ENCODE results near the gene PLD3.

The PLD3 gene, protein sequence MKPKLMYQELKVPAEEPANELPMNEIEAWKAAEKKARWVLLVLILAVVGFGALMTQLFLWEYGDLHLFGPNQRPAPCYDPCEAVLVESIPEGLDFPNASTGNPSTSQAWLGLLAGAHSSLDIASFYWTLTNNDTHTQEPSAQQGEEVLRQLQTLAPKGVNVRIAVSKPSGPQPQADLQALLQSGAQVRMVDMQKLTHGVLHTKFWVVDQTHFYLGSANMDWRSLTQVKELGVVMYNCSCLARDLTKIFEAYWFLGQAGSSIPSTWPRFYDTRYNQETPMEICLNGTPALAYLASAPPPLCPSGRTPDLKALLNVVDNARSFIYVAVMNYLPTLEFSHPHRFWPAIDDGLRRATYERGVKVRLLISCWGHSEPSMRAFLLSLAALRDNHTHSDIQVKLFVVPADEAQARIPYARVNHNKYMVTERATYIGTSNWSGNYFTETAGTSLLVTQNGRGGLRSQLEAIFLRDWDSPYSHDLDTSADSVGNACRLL
- total RNA-seq, result 34.8 to 50.9 (median 46.0) reads per million in 3 donors

DNA sequence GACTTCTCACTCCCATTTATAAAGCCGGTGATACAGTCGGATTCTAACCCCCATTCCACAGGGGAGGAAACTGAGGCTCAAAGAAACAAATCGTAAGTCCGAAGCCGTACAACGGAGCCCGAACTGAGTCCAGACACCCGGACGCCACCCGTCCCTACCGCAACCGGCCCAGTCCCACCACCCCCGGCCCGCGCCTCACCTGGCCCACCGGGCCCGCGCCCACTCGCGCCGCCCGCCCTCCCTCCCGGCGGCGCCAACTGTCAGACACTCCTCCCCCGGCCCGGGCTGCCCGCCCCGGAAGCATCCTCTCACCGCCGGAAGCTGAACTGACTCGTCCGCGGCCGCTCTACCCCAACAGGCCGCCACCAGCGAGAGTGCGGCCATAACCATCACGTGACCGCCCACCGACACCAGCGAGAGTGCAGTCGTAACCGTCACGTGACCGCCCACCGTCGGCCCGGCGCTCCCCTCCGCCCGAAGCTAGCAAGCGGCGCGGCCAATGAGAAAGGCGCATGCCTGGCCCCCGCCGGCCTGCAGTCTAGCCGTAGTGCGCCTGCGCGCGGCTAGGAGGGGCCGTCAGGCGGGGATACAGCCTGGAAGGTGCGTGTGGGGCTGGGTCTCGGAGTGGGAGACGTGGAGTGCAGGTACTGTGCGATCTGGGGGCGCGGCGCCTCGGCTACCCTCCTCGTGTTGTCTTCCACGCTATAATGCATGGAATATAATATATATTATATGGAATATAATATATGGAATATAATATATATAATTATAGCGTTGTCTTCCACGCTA is at the start of gene PLD3, which contains the start of gene C19orf47:
TSS of gene PLD3 (plus strand) at position 571 of the 789 bp plus-strand sequence. CDS start 17,789 bp downstream, outside the sequence.
TSS of gene C19orf47 (minus strand) at position 273 of the 789 bp plus-strand sequence. CDS start 6,540 bp downstream, outside the sequence.
- Histone ChIP-seq H3K27ac (ENCODE audit: insufficient read depth, low read length, poor library complexity, severe bottlenecking) (peak within 1 kb of the TSS; percentile 79), H3K9me3 (ENCODE audit: control insufficient read depth, low read length) (no peaks in the 10 kb centered on the region), H3K4me3 (ENCODE audit: insufficient read depth, low read depth, low read length, poor library complexity, severe bottlenecking) (peak within 1 kb of the TSS; percentile 69), H3K36me3 (ENCODE audit: control insufficient read depth, insufficient read depth, low read length) (no peaks in the 10 kb centered on the region), H3K27me3 (replicated peaks; ENCODE audit: control insufficient read depth, insufficient read depth, low read length, poor library complexity, severe bottlenecking) (no peaks in the 10 kb centered on the region), H3K4me1 (ENCODE audit: control insufficient read depth, insufficient read depth, low read length, poor library complexity, severe bottlenecking) (peaks cover 15% of the 10 kb centered on the region)
- peak; percentile 97 to 99 (median 98) for DNase-seq

DNA sequence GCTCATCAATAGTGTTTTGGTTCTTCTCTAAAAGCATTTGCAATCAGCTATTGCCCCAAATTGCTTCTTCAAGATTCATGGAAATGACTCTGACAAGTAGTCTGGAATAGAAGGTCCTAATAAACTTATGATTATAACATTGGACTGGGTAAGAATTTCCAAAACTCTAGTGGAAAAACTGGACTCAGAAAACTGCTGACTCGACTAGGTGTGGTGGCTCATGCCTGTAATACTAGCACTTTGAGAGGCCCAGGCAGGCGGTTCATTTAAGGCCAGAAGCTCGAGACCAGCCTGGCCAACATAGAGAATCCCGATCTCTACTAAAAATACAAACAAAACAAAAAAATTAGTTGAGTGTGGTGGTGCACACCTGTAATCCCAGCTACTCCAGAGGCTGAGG is 47.8 kb upstream of the PLD3 start:
- H3K4me3 ChIP-seq (ENCODE audit: insufficient read depth, low read depth, low read length, poor library complexity, severe bottlenecking), result no peak overlapping the region
- H3K9me3 ChIP-seq (ENCODE audit: control insufficient read depth, low read length), result no peaks in the 10 kb centered on the region
- no peaks in the 10 kb centered on the region for H3K4me1 ChIP-seq (ENCODE audit: control insufficient read depth, insufficient read depth, low read length, poor library complexity, severe bottlenecking)
- DNase-seq, result no peak
- no peak overlapping the region for H3K27ac ChIP-seq (ENCODE audit: insufficient read depth, low read length, poor library complexity, severe bottlenecking)
- no peaks in the 10 kb centered on the region for H3K36me3 ChIP-seq (ENCODE audit: control insufficient read depth, insufficient read depth, low read length)
- no peaks in the 10 kb centered on the region for H3K27me3 ChIP-seq (replicated peaks; ENCODE audit: control insufficient read depth, insufficient read depth, low read length, poor library complexity, severe bottlenecking)

DNA sequence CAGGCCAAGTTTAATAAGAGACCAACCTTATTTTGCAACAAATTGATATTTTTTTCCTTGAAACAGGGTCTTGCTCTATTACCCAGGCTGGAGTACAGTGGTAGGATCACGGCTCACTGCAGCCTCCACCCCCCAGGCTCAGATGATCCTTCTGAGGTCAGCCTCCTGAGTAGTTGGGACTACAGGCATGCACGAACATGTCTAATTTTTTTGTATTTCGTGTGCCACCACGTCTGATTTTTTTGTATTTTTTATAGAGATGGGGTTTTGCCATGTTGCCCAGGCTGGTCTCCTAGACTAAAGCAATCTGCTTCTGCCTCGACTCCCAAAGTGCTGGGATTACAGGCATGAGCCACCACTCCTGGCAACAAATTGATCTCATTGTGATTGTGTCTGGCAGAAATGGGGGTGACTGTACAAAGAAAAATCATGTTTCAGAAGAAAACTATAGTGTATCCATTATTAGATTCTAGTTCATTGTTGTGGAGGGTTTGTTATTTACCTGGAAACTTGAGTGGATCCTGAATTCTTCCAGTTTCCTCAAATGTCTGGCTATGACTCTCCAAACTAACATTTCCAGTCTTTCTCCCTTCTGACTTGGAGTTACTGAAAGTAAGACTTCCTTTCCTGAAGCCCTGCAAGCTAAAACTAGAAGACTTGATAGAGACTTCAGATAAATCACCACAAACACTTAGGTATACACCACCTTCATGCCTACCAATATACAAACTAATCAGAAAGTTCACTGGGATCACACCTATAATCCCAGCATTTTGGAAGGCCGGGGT is 46.1 kb upstream of the PLD3 start:
- DNase-seq, result no peak
- Histone ChIP-seq H3K4me1 (ENCODE audit: control insufficient read depth, insufficient read depth, low read length, poor library complexity, severe bottlenecking) (no peaks in the 10 kb centered on the region), H3K27me3 (replicated peaks; ENCODE audit: control insufficient read depth, insufficient read depth, low read length, poor library complexity, severe bottlenecking) (no peaks in the 10 kb centered on the region), H3K9me3 (ENCODE audit: control insufficient read depth, low read length) (no peaks in the 10 kb centered on the region), H3K27ac (ENCODE audit: insufficient read depth, low read length, poor library complexity, severe bottlenecking) (no peak overlapping the region), H3K4me3 (ENCODE audit: insufficient read depth, low read depth, low read length, poor library complexity, severe bottlenecking) (no peak overlapping the region), H3K36me3 (ENCODE audit: control insufficient read depth, insufficient read depth, low read length) (no peaks in the 10 kb centered on the region)

DNA sequence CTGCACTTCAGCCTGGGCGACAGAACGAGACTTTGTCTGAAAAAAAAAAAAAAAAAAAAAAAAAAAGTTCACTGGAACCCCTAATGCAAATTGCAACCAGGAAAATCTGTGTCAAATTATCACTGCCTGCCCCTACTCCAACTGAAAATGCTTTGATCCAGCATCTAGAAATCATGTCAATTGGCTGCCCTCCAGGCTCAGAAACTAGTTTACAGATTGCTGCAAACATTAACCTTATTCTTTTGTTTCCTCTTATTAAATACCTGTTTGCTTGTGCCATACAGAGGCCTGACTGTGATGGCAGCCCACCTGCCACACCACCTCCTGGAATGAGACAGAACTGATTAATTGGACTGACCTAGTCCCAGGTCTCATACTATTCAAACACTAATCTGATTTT is 44.7 kb upstream of the PLD3 start:
- no peak overlapping the region for H3K4me3 ChIP-seq (ENCODE audit: insufficient read depth, low read depth, low read length, poor library complexity, severe bottlenecking)
- H3K27ac ChIP-seq (ENCODE audit: insufficient read depth, low read length, poor library complexity, severe bottlenecking), result no peak overlapping the region
- no peaks in the 10 kb centered on the region for H3K27me3 ChIP-seq (replicated peaks; ENCODE audit: control insufficient read depth, insufficient read depth, low read length, poor library complexity, severe bottlenecking)
- H3K4me1 ChIP-seq (ENCODE audit: control insufficient read depth, insufficient read depth, low read length, poor library complexity, severe bottlenecking), result no peaks in the 10 kb centered on the region
- no peak for DNase-seq
- H3K36me3 ChIP-seq (ENCODE audit: control insufficient read depth, insufficient read depth, low read length), result no peaks in the 10 kb centered on the region
- no peaks in the 10 kb centered on the region for H3K9me3 ChIP-seq (ENCODE audit: control insufficient read depth, low read length)

DNA sequence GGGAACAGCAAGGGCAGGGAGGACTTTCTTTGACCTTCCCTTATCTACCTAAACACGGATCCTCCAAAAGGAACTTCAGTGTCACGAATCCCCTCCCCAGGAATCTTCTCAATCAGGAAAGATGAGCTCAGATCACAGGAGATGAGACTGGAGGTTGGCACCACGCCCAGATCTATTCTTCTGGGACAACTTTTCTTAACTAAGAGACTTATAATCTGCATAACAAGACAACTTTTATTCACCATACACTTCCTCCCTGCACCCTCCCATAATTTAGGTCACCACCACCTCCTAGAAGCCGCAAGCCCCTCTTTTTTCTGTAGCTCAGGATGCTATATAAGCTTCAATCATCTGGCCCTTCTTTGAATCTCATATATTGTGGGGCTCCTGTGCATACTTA is 44.2 kb upstream of the PLD3 start:
- Histone ChIP-seq H3K4me1 (ENCODE audit: control insufficient read depth, insufficient read depth, low read length, poor library complexity, severe bottlenecking) (no peaks in the 10 kb centered on the region), H3K27me3 (replicated peaks; ENCODE audit: control insufficient read depth, insufficient read depth, low read length, poor library complexity, severe bottlenecking) (no peaks in the 10 kb centered on the region), H3K4me3 (ENCODE audit: insufficient read depth, low read depth, low read length, poor library complexity, severe bottlenecking) (no peak overlapping the region), H3K27ac (ENCODE audit: insufficient read depth, low read length, poor library complexity, severe bottlenecking) (no peak overlapping the region), H3K36me3 (ENCODE audit: control insufficient read depth, insufficient read depth, low read length) (no peaks in the 10 kb centered on the region), H3K9me3 (ENCODE audit: control insufficient read depth, low read length) (no peaks in the 10 kb centered on the region)
- DNase-seq, result no peak

DNA sequence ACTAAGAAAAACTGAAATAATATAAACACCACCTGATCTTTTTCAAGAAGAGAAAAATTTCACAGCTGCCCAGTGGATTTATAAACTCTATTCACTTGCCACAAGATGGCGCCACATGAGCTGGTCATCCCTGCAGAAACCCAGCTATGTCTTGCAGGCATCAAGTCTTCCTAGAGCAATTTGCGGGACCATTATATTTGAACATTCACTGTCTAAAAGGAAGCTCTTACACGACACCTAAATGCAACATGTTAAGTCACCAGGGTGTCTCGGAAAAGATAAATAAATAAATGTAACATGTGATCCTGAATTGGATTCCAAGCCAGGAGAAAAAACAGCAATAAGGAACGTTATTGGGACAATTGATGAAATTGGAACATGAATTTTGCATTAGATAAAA is 43.1 kb upstream of the PLD3 start:
- Histone ChIP-seq H3K27me3 (replicated peaks; ENCODE audit: control insufficient read depth, insufficient read depth, low read length, poor library complexity, severe bottlenecking) (no peaks in the 10 kb centered on the region), H3K4me1 (ENCODE audit: control insufficient read depth, insufficient read depth, low read length, poor library complexity, severe bottlenecking) (no peaks in the 10 kb centered on the region), H3K27ac (ENCODE audit: insufficient read depth, low read length, poor library complexity, severe bottlenecking) (no peak overlapping the region), H3K9me3 (ENCODE audit: control insufficient read depth, low read length) (no peaks in the 10 kb centered on the region), H3K36me3 (ENCODE audit: control insufficient read depth, insufficient read depth, low read length) (no peaks in the 10 kb centered on the region), H3K4me3 (ENCODE audit: insufficient read depth, low read depth, low read length, poor library complexity, severe bottlenecking) (no peak overlapping the region)
- peak; percentile 18 to 54 (median 45) for DNase-seq

DNA sequence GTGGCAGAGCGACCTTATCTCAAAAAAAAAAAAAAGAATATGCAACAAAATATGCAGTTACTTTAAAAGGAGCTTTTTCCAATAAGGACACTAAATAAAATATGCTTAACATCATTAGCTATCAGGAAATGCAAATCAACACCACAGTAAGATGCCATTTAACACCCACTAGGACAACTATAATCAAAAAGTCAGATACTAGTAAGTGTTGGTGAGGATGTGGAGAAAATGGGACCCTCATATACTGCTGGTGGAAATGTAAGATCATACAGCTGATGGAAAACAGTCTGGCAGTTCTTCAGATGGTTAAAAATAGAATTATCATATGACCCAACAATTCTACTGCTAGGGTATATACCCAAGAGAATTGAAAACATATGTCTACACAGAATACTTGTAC is 38.8 kb upstream of the PLD3 start:
- no peak for DNase-seq
- H3K27ac ChIP-seq (ENCODE audit: insufficient read depth, low read length, poor library complexity, severe bottlenecking), result no peak overlapping the region
- no peaks in the 10 kb centered on the region for H3K36me3 ChIP-seq (ENCODE audit: control insufficient read depth, insufficient read depth, low read length)
- no peaks in the 10 kb centered on the region for H3K27me3 ChIP-seq (replicated peaks; ENCODE audit: control insufficient read depth, insufficient read depth, low read length, poor library complexity, severe bottlenecking)
- no peaks in the 10 kb centered on the region for H3K9me3 ChIP-seq (ENCODE audit: control insufficient read depth, low read length)
- no peak overlapping the region for H3K4me3 ChIP-seq (ENCODE audit: insufficient read depth, low read depth, low read length, poor library complexity, severe bottlenecking)
- no peaks in the 10 kb centered on the region for H3K4me1 ChIP-seq (ENCODE audit: control insufficient read depth, insufficient read depth, low read length, poor library complexity, severe bottlenecking)

DNA sequence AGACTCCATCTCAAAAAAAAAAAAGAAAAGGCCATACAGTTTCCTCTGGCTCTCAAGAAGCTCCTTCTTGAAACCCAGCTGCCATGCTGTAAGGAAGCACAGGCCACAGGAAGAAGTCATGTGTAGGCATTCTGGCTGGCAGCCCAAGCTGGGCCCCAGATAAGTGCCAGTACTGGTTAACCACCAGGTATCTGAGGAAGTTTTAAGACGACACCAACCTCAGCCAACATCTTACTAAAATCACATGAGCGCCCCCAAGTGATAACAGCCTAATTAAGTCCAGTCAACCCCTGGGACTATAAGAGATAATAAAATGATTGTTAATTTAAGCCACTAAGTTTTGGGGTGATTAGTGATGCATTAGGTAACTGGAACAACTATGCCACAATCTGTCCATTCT is 36.0 kb upstream of the PLD3 start:
- Histone ChIP-seq H3K4me3 (ENCODE audit: insufficient read depth, low read depth, low read length, poor library complexity, severe bottlenecking) (no peak overlapping the region), H3K27ac (ENCODE audit: insufficient read depth, low read length, poor library complexity, severe bottlenecking) (no peak overlapping the region), H3K4me1 (ENCODE audit: control insufficient read depth, insufficient read depth, low read length, poor library complexity, severe bottlenecking) (no peaks in the 10 kb centered on the region), H3K9me3 (ENCODE audit: control insufficient read depth, low read length) (no peaks in the 10 kb centered on the region), H3K36me3 (ENCODE audit: control insufficient read depth, insufficient read depth, low read length) (no peaks in the 10 kb centered on the region), H3K27me3 (replicated peaks; ENCODE audit: control insufficient read depth, insufficient read depth, low read length, poor library complexity, severe bottlenecking) (no peaks in the 10 kb centered on the region)
- no peak for DNase-seq

DNA sequence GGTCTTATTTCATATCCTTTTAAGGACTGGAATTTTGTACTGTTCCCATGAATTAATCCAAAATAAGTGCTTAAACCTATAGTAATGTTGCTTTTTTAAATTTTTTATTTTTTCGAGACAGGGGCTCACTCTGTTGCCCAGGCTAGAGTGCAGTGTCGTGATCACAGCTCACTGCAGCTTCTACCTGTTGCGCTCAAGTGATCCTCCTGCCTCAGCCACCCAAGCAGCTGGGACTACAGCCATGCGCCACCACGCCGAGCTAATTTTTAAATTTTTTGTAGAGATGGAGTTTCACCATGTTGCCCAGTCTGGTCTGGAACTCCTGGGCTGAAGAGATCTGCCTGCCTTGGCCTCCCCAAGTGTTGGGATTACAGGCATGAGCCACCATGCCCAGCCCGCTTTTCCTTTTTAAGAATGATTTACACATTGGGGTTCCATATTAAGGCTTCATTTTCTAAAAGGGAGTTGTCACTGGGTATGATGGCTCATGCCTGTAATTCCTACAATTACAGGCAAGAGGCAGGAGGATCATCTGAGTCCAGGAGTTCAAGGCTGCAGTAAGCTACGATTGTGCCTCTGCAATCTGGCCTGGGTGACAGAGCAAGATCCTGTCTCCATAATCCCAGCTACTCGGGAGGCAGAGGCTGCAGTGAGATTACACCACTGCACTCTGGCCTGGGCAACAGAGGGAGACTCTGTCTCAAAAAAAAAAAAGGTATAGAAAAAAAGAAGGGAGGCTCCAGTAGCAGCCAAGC is 35.1 kb upstream of the PLD3 start:
- peaks cover 2% of the 10 kb centered on the region for H3K36me3 ChIP-seq (ENCODE audit: control insufficient read depth, insufficient read depth, low read length)
- no peak overlapping the region for H3K4me3 ChIP-seq (ENCODE audit: insufficient read depth, low read depth, low read length, poor library complexity, severe bottlenecking)
- H3K9me3 ChIP-seq (ENCODE audit: control insufficient read depth, low read length), result no peaks in the 10 kb centered on the region
- H3K4me1 ChIP-seq (ENCODE audit: control insufficient read depth, insufficient read depth, low read length, poor library complexity, severe bottlenecking), result no peaks in the 10 kb centered on the region
- no peak for DNase-seq
- H3K27ac ChIP-seq (ENCODE audit: insufficient read depth, low read length, poor library complexity, severe bottlenecking), result no peak overlapping the region
- no peaks in the 10 kb centered on the region for H3K27me3 ChIP-seq (replicated peaks; ENCODE audit: control insufficient read depth, insufficient read depth, low read length, poor library complexity, severe bottlenecking)
